Panc1 (cell line): ENCODE results near the gene NFKBIL1.

Experiments
- CTCF ChIP-seq: fragments of 450-650 bp; IDR thresholded peaks from 2 replicates; pipeline ENCODE4 v1.5.1; 2017; ENCODE audit warnings: mild to moderate bottlenecking
- REST ChIP-seq, 2 experiments: IDR thresholded peaks; 2 replicates each; pipeline ENCODE4 v1.6.1; 2011 to 2012; ENCODE audit warnings: low read depth in 2 of 2, control low read depth in 1 of 2, low read length in 1 of 2, mild to moderate bottlenecking in 1 of 2, moderate library complexity in 1 of 2; ENCODE audit not compliant: insufficient read depth in 1 of 2

- TF ChIP-seq REST (IDR thresholded peaks at IDR 0.05; ENCODE audit: insufficient read depth in 1 of 2, low read depth in 2 of 2, low read length in 1 of 2) (no peak), CTCF (no peak)
Measured at GRCh38 chr6:31559606-31559957, 12.2 kb downstream of the NFKBIL1 start.
